SU-DHL-6 (cell line): ENCODE results near the gene SHOX.

Source experiments
- EZH2phosphoT487 ChIP-seq: fragments of 200-600 bp; sonication (generic), shearing (Covaris generic); conservative IDR thresholded peaks from 2 replicates; pipeline ENCODE4 v1.6.1; 2018; ENCODE audit warnings: mild to moderate bottlenecking, antibody characterized with exemption, low read length, moderate library complexity, mixed read lengths
- TF ChIP-seq, protein P1 (sequence below): fragments of 200-600 bp; sonication (generic); IDR thresholded peaks from one replicate; pipeline ENCODE4 v1.5.1; 2017; ENCODE audit warnings: antibody characterized with exemption, mild to moderate bottlenecking, low read length, moderate library complexity; ENCODE audit not compliant: insufficient read depth, poor library complexity, severe bottlenecking

DNA sequence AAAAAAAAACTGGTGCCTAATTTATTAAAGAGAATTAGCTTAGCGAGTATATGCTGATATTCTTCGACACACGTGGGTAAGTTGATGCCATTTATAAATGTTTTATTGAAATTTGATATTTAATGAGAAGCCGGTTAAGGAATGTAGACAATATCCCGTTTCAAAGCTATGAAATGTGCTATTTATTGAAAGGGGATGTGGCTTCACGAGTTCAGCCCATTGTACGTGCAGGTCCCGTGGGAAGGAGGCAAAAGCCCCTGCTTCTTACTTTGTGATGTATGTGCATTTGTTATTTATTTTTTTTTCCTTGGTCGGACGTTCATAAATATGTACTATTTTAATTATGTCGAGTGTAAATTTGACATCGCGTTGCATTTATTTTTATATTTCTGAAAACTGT lies 20.2 kb downstream of the SHOX start:
- no peak for TF ChIP-seq EZH2phosphoT487
- TF ChIP-seq, protein P1, sequence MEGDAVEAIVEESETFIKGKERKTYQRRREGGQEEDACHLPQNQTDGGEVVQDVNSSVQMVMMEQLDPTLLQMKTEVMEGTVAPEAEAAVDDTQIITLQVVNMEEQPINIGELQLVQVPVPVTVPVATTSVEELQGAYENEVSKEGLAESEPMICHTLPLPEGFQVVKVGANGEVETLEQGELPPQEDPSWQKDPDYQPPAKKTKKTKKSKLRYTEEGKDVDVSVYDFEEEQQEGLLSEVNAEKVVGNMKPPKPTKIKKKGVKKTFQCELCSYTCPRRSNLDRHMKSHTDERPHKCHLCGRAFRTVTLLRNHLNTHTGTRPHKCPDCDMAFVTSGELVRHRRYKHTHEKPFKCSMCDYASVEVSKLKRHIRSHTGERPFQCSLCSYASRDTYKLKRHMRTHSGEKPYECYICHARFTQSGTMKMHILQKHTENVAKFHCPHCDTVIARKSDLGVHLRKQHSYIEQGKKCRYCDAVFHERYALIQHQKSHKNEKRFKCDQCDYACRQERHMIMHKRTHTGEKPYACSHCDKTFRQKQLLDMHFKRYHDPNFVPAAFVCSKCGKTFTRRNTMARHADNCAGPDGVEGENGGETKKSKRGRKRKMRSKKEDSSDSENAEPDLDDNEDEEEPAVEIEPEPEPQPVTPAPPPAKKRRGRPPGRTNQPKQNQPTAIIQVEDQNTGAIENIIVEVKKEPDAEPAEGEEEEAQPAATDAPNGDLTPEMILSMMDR, result no peak
